Measurements from ENCODE around the gene PLSCR4.
"Not testable (repeated sequence)": the region's sequence is repeated elsewhere in the genome, so short reads cannot be mapped to it uniquely, and the experiment has no call there.

PLSCR4 gene

GRCh38 chr3:146262371-146263110 is 11.6 kb upstream of the PLSCR4 start:
- peaks cover 0 to 7% of the 10 kb centered on the region in 2 donors for H3K27me3 Mint-ChIP-seq
- no peak overlapping the region for H3K27ac Mint-ChIP-seq
- ATAC-seq (replicated peaks) (no peak), DNase-seq (no peak)
- H3K9me3 Mint-ChIP-seq: no peaks in the 10 kb centered on the region
- no peak overlapping the region for H3K4me3 Mint-ChIP-seq
- no peaks in the 10 kb centered on the region for H3K36me3 Mint-ChIP-seq
- no peaks in the 10 kb centered on the region for H3K4me1 Mint-ChIP-seq

- no peak overlapping the region for H3K4me3 Mint-ChIP-seq
Measured at GRCh38 chr3:146259880-146260589, 9.1 kb upstream of the PLSCR4 start.

GRCh38 chr3:146256851-146257486 is 6.1 kb upstream of the PLSCR4 start:
- ATAC-seq (replicated peaks): peak in 1 of 2 donors; percentile 25
- no peak overlapping the region for H3K27ac Mint-ChIP-seq
- H3K27me3 Mint-ChIP-seq: peaks cover 17 to 23% of the 10 kb centered on the region in 2 donors
- no peaks in the 10 kb centered on the region for H3K4me1 Mint-ChIP-seq
- DNase-seq: no peak
- no peak overlapping the region for H3K4me3 Mint-ChIP-seq
- H3K36me3 Mint-ChIP-seq: no peaks in the 10 kb centered on the region
- H3K9me3 Mint-ChIP-seq: peaks cover 4 to 9% of the 10 kb centered on the region in 2 donors

More at GRCh38 chr3:146259880-146260589, 9.1 kb upstream of the PLSCR4 start:
- ATAC-seq (replicated peaks): no peak
- no peaks in the 10 kb centered on the region for H3K36me3 Mint-ChIP-seq
- H3K27me3 Mint-ChIP-seq: peaks cover 0 to 12% of the 10 kb centered on the region in 2 donors
- H3K4me1 Mint-ChIP-seq: no peaks in the 10 kb centered on the region
- H3K27ac Mint-ChIP-seq: no peak overlapping the region
- H3K9me3 Mint-ChIP-seq: no peaks in the 10 kb centered on the region
- DNase-seq: no peak

GRCh38 chr3:146252445-146252844 is 1.5 kb upstream of the PLSCR4 start:
- not testable (repeated sequence) for H3K4me3 Mint-ChIP-seq; ATAC-seq (replicated peaks); H3K27ac Mint-ChIP-seq; H3K9me3 Mint-ChIP-seq; DNase-seq; H3K36me3 Mint-ChIP-seq
- peaks cover 2 to 12% of the 10 kb centered on the region in 2 donors for H3K4me1 Mint-ChIP-seq
- peaks cover 32 to 40% of the 10 kb centered on the region in 2 donors for H3K27me3 Mint-ChIP-seq

DNA sequence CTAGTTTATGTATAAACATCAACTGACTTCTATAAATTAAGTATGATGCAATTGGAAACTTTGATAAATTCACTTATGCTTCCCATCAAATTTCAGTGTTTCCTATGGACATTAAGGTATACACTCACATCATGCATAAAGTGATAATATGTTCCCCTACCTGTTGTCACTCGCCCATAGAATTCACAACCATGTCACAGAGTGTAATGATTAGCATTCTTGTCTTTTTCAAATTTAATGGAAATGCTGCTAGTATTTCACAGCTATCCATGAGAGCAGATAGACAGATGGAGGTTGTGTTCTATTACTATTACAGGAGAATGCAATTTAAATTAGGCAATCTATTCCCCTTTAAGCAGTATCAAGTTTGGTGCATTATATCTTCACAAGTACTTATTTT is 984 bp downstream of the PLSCR4 start:
- Mint-ChIP-seq H3K4me1 (peaks cover 2 to 12% of the 10 kb centered on the region in 2 donors), H3K27me3 (peaks cover 28 to 40% of the 10 kb centered on the region in 2 donors), H3K9me3 (peaks cover 4 to 9% of the 10 kb centered on the region in 2 donors), H3K4me3 (peak overlapping the region in 1 of 2 donors; percentile 82), H3K27ac (no peak overlapping the region), H3K36me3 (peaks cover 0 to 1% of the 10 kb centered on the region in 2 donors)
- DNase-seq: no peak
- no peak for ATAC-seq (replicated peaks)

- Mint-ChIP-seq H3K27me3 (peaks cover 23 to 32% of the 10 kb centered on the region in 2 donors), H3K4me3 (no peak overlapping the region), H3K36me3 (peaks cover 0 to 1% of the 10 kb centered on the region in 2 donors), H3K27ac (no peak overlapping the region), H3K9me3 (peaks cover 1 to 3% of the 10 kb centered on the region in 2 donors), H3K4me1 (peaks cover 2 to 12% of the 10 kb centered on the region in 2 donors)
- DNase-seq (no peak), ATAC-seq (replicated peaks) (no peak)
Measured at GRCh38 chr3:146247911-146248310, 3.0 kb downstream of the PLSCR4 start.

DNA sequence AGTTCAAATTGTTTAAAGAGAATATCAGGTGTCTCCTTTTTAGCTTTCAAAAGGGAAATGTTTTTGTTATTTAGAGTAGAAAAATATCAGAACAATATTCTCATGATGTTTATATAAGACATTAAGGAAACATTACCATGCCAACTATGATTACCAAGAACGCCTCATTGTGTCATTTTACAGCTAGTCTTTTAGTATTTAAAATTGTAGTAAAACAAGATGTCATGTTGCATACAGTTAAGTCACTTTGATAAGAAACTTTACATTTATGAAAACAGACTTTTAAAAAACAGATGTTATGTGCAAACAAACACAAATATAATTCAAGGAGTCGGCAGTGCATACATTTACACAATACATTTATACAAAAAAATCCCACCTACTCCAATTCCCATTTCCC is 4.4 kb downstream of the PLSCR4 start:
- Mint-ChIP-seq H3K4me3 (no peak overlapping the region), H3K36me3 (peaks cover 0 to 1% of the 10 kb centered on the region in 2 donors), H3K4me1 (peaks cover 2 to 12% of the 10 kb centered on the region in 2 donors), H3K9me3 (no peaks in the 10 kb centered on the region), H3K27me3 (peaks cover 10 to 18% of the 10 kb centered on the region in 2 donors), H3K27ac (no peak overlapping the region)
- ATAC-seq (replicated peaks): no peak
- DNase-seq: no peak

- H3K36me3 Mint-ChIP-seq: no peaks in the 10 kb centered on the region
Measured at GRCh38 chr3:146243559-146243958, 7.3 kb downstream of the PLSCR4 start.

GRCh38 chr3:146241523-146242240 is 9.2 kb downstream of the PLSCR4 start:
- no peaks in the 10 kb centered on the region for H3K4me1 Mint-ChIP-seq
- H3K9me3 Mint-ChIP-seq: peaks cover 2% of the 10 kb centered on the region in 2 donors
- no peak overlapping the region for H3K4me3 Mint-ChIP-seq
- no peak for DNase-seq
- H3K27me3 Mint-ChIP-seq: peaks cover 0 to 3% of the 10 kb centered on the region in 2 donors
- H3K27ac Mint-ChIP-seq: no peak overlapping the region
- peaks cover 0 to 2% of the 10 kb centered on the region in 2 donors for H3K36me3 Mint-ChIP-seq
- no peak for ATAC-seq (replicated peaks)

More at GRCh38 chr3:146243559-146243958, 7.3 kb downstream of the PLSCR4 start:
- no peak overlapping the region for H3K27ac Mint-ChIP-seq
- ATAC-seq (replicated peaks) (no peak), DNase-seq (no peak)
- no peaks in the 10 kb centered on the region for H3K9me3 Mint-ChIP-seq
- no peaks in the 10 kb centered on the region for H3K27me3 Mint-ChIP-seq
- H3K4me3 Mint-ChIP-seq: no peak overlapping the region
- H3K4me1 Mint-ChIP-seq: no peaks in the 10 kb centered on the region

DNA sequence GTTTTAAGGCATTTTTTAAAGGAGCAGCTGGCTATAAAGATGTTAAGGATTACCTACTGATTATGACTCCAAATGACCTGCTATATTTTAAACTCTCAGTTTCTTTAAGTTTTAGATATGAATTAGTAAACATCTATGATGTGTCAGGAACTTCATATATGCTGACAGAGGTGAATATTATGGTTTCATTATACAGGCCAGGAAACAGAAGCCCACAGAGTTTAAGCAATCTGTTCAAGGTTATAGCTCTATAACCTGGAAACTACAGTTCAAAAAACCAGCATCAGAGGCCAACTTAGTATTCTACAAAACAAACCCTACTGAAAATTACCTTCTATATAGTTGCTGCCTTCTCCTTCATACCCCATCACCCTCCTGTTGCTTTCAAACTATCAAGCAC is 17.4 kb downstream of the PLSCR4 start:
- ATAC-seq (replicated peaks) (no peak), DNase-seq (no peak)
- Mint-ChIP-seq H3K4me3 (no peak overlapping the region), H3K4me1 (no peaks in the 10 kb centered on the region), H3K9me3 (peaks cover 14 to 22% of the 10 kb centered on the region in 2 donors), H3K36me3 (peaks cover 0 to 11% of the 10 kb centered on the region in 2 donors), H3K27me3 (peaks cover 0 to 5% of the 10 kb centered on the region in 2 donors), H3K27ac (no peak overlapping the region)

DNA sequence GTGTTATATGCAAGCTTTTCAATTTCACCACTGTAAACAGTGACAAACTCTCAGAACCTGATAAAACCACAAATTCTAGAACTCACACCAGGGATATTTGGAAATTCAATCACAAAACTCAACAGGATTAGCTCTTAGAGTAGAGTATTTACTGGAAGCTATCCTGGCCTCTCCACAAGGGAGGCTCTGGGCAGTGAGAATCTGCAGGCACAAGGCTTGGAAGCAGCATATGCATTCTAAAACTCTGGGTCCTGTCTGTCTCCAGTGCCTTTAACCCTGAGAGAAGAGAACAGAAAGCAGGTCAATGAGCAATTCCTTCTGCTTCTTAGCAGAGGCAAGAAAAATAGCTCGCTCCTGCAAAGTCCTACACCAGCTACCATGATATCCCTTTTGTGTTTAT is 23.4 kb downstream of the PLSCR4 start:
- Mint-ChIP-seq H3K9me3 (no peaks in the 10 kb centered on the region), H3K4me1 (no peaks in the 10 kb centered on the region), H3K27ac (no peak overlapping the region), H3K36me3 (no peaks in the 10 kb centered on the region), H3K27me3 (no peaks in the 10 kb centered on the region), H3K4me3 (no peak overlapping the region)
- no peak for ATAC-seq (replicated peaks)
- no peak for DNase-seq

DNA sequence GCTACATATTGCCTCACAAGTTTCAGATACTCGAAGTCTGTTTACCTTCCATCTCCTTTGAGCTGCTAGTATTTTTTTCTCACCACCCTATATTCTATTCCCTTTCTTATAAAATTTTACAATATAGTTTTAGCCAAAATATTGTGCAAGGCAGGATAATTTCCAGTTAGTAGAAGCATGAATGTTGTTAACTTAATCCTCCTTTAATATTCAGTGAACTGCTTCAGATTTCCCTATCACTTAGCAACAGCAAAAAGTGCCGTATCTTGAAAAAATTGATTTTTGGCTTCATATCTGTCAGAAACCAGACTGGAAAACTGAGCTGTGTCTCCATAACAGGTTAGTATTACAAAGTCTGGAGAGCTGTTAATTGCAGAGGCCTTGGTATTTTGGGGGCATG is 24.0 kb downstream of the PLSCR4 start:
- H3K9me3 Mint-ChIP-seq: no peaks in the 10 kb centered on the region
- no peaks in the 10 kb centered on the region for H3K36me3 Mint-ChIP-seq
- no peaks in the 10 kb centered on the region for H3K4me1 Mint-ChIP-seq
- no peak for ATAC-seq (replicated peaks)
- DNase-seq: no peak
- H3K27me3 Mint-ChIP-seq: no peaks in the 10 kb centered on the region
- H3K4me3 Mint-ChIP-seq: no peak overlapping the region
- H3K27ac Mint-ChIP-seq: no peak overlapping the region

- not testable (repeated sequence) for H3K27me3 Mint-ChIP-seq; H3K27ac Mint-ChIP-seq; H3K9me3 Mint-ChIP-seq; H3K4me3 Mint-ChIP-seq; ATAC-seq (replicated peaks); H3K4me1 Mint-ChIP-seq; DNase-seq; H3K36me3 Mint-ChIP-seq
Measured at GRCh38 chr3:146225458-146225857, 25.4 kb downstream of the PLSCR4 start.

Measured in stimulated activated naive B cell treated with anti-CD40 and anti-IgM and Interleukin-4, amounts not matched to agents 10 μg/mL and 1 μg/mL and 100 μg/mL, for 72 hours (primary cell).